ENCODE results near the gene ANKRD39. TPM values are rescaled to one million over a fixed set of nuclear protein-coding genes. Genes with fewer than 3 reads are reported as not detected.
"Not testable (repeated sequence)": the region's sequence is repeated elsewhere in the genome, so short reads cannot be mapped to it uniquely, and the experiment has no call there.

ANKRD39 gene
- total RNA-seq, 3 donors from 2014 or later = 11.2 to 14.1 (median 12.2) TPM

DNA sequence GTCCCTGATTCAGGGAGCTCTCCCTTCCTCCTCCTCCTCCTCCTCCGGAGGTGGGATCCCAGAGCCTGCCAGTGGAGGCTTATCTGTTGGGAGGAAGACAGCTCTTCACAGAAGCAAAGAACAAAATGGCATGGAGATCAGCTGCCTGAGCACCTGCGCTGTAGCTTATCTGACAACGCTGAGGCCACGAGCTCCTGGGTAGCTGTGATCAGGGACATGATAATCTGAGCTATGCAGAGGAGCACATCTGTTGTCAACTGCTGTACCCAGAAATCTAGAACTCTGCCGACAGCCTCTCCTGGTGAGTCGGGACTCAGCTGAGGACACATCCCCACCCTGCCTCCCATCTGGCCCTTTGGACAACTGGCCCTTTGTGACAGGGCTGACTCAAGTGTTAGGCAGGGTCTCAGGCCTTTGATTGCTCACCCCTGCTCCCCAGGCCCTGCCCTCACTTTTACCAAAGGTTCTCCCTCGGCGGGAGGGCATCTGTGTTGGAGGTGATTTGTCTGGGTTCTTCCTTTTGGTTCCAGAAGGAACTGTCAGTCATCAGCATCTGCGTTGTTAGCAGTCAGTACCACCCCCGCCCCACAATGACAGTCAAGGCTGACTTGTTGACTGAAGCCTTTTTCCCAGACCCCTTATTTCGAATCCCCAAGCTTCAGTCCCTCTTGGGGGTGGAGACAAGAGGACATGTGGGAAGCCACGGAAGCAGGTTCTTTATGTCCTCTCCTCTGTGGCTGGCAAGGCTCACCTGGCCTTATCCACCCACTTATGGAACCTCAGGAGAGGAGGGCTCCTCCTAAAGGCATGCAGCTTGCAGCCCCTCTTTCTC lies 47.6 kb downstream of the ANKRD39 start:
- ATAC-seq (no peak), DNase-seq (no peak)
- intact Hi-C loops (cut with DNase I, micrococcal nuclease) = no loop called here

DNA sequence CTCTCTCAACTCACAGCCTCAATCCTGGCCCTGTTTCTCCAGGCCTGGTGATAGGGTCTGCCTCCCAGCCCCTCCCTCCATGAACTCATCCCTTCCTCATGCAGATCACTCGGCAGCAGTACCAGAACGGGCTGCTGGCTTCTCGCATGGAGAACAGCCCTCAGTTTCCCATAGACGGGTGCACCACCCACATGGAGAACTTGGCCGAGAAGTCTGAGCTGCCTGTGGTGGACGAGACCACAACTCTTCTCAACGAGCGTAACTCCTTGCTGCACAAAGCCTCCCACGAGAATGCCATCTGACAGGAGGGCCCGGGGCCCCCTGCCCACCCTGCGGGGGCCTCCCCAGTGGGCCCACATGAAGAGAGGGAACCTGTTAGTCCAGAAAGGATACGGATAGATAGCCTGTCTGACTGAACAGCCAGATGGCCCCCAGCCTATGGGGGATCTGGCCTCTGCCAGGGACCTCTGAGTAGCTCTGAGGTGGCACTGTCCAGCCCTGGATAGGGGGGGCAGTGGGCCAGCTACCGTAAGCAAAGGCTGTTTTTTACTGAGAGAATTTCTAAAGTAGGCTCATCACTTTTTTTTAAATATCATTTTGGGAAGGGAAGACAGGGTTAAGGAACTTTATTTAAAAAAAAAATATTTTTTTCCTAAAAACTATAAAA lies 48.5 kb downstream of the ANKRD39 start:
- Histone ChIP-seq H3K4me3 (no peak overlapping the region), H3K36me3 (ENCODE audit: low read depth) (no peaks in the 10 kb centered on the region), H3K4me1 (ENCODE audit: low read depth) (no peaks in the 10 kb centered on the region), H3K9me3 (no peaks in the 10 kb centered on the region)
- no peak for ATAC-seq
- TF ChIP-seq, protein P1, sequence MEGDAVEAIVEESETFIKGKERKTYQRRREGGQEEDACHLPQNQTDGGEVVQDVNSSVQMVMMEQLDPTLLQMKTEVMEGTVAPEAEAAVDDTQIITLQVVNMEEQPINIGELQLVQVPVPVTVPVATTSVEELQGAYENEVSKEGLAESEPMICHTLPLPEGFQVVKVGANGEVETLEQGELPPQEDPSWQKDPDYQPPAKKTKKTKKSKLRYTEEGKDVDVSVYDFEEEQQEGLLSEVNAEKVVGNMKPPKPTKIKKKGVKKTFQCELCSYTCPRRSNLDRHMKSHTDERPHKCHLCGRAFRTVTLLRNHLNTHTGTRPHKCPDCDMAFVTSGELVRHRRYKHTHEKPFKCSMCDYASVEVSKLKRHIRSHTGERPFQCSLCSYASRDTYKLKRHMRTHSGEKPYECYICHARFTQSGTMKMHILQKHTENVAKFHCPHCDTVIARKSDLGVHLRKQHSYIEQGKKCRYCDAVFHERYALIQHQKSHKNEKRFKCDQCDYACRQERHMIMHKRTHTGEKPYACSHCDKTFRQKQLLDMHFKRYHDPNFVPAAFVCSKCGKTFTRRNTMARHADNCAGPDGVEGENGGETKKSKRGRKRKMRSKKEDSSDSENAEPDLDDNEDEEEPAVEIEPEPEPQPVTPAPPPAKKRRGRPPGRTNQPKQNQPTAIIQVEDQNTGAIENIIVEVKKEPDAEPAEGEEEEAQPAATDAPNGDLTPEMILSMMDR (IDR thresholded peaks at IDR 0.05) = no peak
- intact Hi-C loops (cut with DNase I, micrococcal nuclease) = no loop called here
- DNase-seq = no peak

More for the DNA sequence above, 47.6 kb downstream of the ANKRD39 start:
- Histone ChIP-seq H3K4me3 (no peak overlapping the region), H3K4me1 (ENCODE audit: low read depth) (peaks cover 2% of the 10 kb centered on the region), H3K9me3 (no peaks in the 10 kb centered on the region), H3K36me3 (ENCODE audit: low read depth) (no peaks in the 10 kb centered on the region)
- TF ChIP-seq, protein P1 (IDR thresholded peaks at IDR 0.05) = no peak

DNA sequence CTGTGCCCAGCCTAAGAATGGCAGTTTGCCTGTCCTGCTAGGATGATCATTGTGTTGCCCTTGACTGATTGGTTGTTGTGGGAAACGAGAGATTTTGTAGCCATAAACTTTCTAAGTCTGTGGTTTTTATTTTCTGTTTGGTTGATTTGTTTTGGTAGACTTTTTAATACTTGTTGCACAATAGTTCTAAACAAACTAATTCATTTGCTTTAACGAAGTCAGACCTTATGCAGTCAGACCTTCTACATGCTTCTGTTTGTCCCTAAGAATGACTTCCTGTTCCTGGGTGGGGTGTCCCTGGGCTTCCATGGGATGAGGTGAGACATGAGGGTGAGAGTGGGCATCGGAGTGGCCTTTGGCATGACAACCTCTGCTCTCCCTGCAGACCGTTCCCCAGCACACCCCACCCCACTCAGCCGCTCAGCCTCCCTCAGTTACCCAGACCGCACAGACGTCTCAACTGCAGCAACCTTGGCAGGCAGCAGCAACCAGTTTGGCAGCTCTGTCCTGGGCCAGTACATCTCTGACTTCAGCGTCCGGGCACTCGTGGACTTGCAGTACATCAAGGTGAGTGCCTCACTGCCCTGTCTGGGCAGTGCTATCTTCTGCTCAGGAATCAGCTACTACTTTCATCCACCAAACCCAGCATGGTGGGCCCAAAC lies 49.5 kb downstream of the ANKRD39 start:
- DNase-seq = no peak
- H3K4me1 ChIP-seq (ENCODE audit: low read depth) = no peaks in the 10 kb centered on the region
- no peaks in the 10 kb centered on the region for H3K36me3 ChIP-seq (ENCODE audit: low read depth)
- H3K9me3 ChIP-seq = no peaks in the 10 kb centered on the region
- ATAC-seq = no peak
- intact Hi-C loops (cut with DNase I, micrococcal nuclease) = no loop called here
- H3K4me3 ChIP-seq = no peak overlapping the region
- TF ChIP-seq, protein P1 (IDR thresholded peaks at IDR 0.05) = no peak

DNA sequence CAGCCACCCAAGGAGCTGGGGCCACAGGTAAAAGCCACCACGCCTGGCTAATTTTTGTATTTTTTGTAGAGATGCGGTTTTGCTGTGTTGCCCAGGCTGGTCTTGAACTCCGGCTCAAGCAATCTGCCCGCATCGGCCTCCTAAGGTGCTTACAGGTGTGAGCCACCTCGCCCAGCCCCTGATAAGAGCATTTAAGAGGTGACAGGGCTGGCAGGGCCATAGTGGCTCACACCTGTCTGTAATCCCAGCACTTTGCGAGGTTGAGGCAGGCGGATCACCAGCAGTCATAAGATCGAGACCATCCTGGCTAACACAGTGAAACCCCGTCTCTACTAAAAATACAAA lies 50.7 kb downstream of the ANKRD39 start:
- Histone ChIP-seq H3K4me3 (no peak overlapping the region), H3K4me1 (ENCODE audit: low read depth) (no peaks in the 10 kb centered on the region), H3K36me3 (ENCODE audit: low read depth) (no peaks in the 10 kb centered on the region), H3K9me3 (no peaks in the 10 kb centered on the region)
- intact Hi-C loops (cut with DNase I, micrococcal nuclease) = no loop called here
- TF ChIP-seq, protein P1 (IDR thresholded peaks at IDR 0.05) = no peak
- no peak for DNase-seq
- ATAC-seq = no peak

DNA sequence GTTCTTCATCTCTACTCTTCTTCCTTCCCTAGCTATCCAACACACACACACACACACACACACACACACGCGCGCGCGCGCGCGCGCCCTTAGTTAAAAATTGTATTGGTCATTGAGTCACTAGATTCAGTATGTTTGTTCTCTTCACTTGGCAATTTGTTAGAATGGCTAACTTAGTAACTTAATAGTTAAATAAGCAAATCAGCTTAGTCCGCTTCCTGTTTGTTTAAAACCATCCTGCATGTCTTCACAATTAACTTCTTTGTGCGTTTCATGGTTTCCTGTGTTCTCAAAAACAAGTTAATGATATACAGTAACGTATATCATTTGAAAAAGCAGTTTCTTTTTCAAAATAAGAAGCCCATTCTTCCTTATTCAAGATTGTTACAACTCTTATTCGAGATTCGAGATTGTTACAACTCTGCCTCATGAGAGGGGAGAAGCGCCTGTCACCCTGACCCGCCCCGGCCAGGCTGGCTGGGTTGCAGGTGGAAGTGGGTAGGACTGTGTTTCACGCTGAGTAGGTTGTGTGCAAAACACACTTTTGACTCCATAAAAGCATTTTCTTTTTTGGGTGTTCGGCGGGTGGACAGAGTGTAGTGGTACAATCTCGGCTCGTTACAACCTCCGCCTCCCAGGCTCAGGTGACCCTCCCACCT lies 51.2 kb downstream of the ANKRD39 start:
- Histone ChIP-seq H3K4me1 (ENCODE audit: low read depth) (no peaks in the 10 kb centered on the region), H3K36me3 (ENCODE audit: low read depth) (no peaks in the 10 kb centered on the region), H3K9me3 (no peaks in the 10 kb centered on the region), H3K4me3 (no peak overlapping the region)
- ATAC-seq (peak; percentile 59), DNase-seq (peak in 1 of 3 donors; percentile 62)
- TF ChIP-seq, protein P1 (IDR thresholded peaks at IDR 0.05) = no peak
- intact Hi-C loops (cut with DNase I, micrococcal nuclease) = no loop called here

DNA sequence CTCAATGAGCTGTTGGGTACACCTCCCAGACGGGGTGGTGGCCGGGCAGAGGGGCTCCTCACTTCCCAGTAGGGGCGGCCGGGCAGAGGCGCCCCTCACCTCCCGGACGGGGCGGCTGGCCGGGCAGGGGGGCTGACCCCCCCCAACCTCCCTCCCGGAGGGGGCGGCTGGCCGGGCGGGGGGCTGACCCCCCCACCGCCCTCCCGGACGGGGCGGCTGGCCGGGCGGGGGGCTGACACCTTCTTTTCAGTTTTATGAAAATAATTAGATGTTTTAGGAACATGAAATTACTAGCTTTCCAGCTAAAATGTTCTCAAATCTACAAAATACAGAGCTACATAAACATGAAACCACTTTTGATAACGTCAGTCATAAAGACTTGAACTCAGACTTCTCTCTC lies 51.9 kb downstream of the ANKRD39 start:
- H3K4me1 ChIP-seq (ENCODE audit: low read depth); intact Hi-C loops (cut with DNase I, micrococcal nuclease); ATAC-seq; H3K36me3 ChIP-seq (ENCODE audit: low read depth); DNase-seq; H3K9me3 ChIP-seq; H3K4me3 ChIP-seq: not testable (repeated sequence)

Data from mucosa of descending colon (tissue), 3 donors.